PC-3 (cell line): ENCODE data around the gene NR1D1. TPM values are rescaled to one million over a fixed set of nuclear protein-coding genes. Genes with fewer than 3 reads are reported as not detected.

Experiments
- ATAC-seq: fragments of 200-7000 bp; cut with Tn5 transposase; 2 replicates; pipeline ENCODE4 v1.9.1; 2020; ENCODE audit warnings: mild to moderate bottlenecking, moderate library complexity
- BruUV-seq: library from RNA; stranded (reverse); fragments of 400-500 nt; replicated peaks from 2 replicates; lab custom pipeline; 2021; lab: Mats Ljungman, UMichigan
- CTCF ChIA-PET: fragments of 300-600 bp; sonication (Branson Sonifier 250); formaldehyde crosslinking; loops from one replicate; lab custom pipeline; 2022; ENCODE audit warnings: antibody characterized with exemption; lab: Charles Lee
- POLR2A ChIA-PET: fragments of 300-600 bp; sonication (Branson Sonifier 250); formaldehyde crosslinking; loops from one replicate; lab custom pipeline; 2022; ENCODE audit warnings: antibody characterized with exemption; ENCODE audit not compliant: unreplicated experiment; lab: Charles Lee
- DNase-seq: peaks from one replicate; pipeline ENCODE4 v3.0.0-alpha.2; 2015
- H2AFZ ChIP-seq: fragments of 300-600 bp; sonication (generic); 2 replicates; pipeline ENCODE4 v1.6.0; 2016; ENCODE audit warnings: antibody characterized with exemption, low read length
- H3F3A ChIP-seq: fragments of 300-600 bp; sonication (generic); one replicate; pipeline ENCODE4 v1.6.0; 2017; ENCODE audit warnings: antibody characterized with exemption, low read length, control low read depth, mild to moderate bottlenecking; ENCODE audit not compliant: unreplicated experiment
- H3K27ac ChIP-seq: fragments of 300-600 bp; sonication (generic); 2 replicates; pipeline ENCODE4 v1.5.1; 2016; ENCODE audit warnings: mild to moderate bottlenecking, low read length
- H3K27me3 ChIP-seq: fragments of 300-600 bp; sonication (generic); 2 replicates; pipeline ENCODE4 v1.6.1; 2016; ENCODE audit warnings: low read length, mixed read lengths
- H3K36me3 ChIP-seq: fragments of 300-600 bp; sonication (generic); 2 replicates; pipeline ENCODE4 v1.6.1; 2016; ENCODE audit warnings: low read depth, mixed run types, low read length, mixed read lengths
- H3K4me1 ChIP-seq: fragments of 300-600 bp; sonication (generic); 2 replicates; pipeline ENCODE4 v1.5.1; 2016; ENCODE audit warnings: low read length; ENCODE audit not compliant: insufficient read depth
- H3K4me2 ChIP-seq: fragments of 300-600 bp; sonication (generic); 2 replicates; pipeline ENCODE4 v1.6.0; 2016; ENCODE audit warnings: low read length
- H3K4me3 ChIP-seq: fragments of 300-600 bp; sonication (generic); 2 replicates; pipeline ENCODE4 v1.5.1; 2016; ENCODE audit warnings: mild to moderate bottlenecking, low read length, mixed read lengths
- H3K79me2 ChIP-seq: fragments of 300-600 bp; sonication (generic); 2 replicates; pipeline ENCODE4 v1.6.1; 2017; ENCODE audit warnings: low read length, mixed read lengths
- H3K9ac ChIP-seq: fragments of 300-600 bp; sonication (generic); 2 replicates; pipeline ENCODE4 v1.6.0; 2016; ENCODE audit warnings: mild to moderate bottlenecking, low read length
- H3K9me2 ChIP-seq: fragments of 300-600 bp; sonication (generic); replicated peaks from 2 replicates; pipeline ENCODE4 v1.6.1; 2016; ENCODE audit warnings: mixed run types, low read length, mixed read lengths
- H3K9me3 ChIP-seq: fragments of 300-600 bp; sonication (generic); 2 replicates; pipeline ENCODE4 v1.6.1; 2016; ENCODE audit warnings: low read length, mixed read lengths
- H4K20me1 ChIP-seq: fragments of 300-600 bp; sonication (generic); 2 replicates; pipeline ENCODE4 v1.6.1; 2016; ENCODE audit warnings: low read length, mixed read lengths
- EZH2 ChIP-seq: fragments of 300-600 bp; sonication (generic); IDR thresholded peaks from one replicate; pipeline ENCODE4 v1.6.1; 2017; ENCODE audit warnings: antibody characterized with exemption, mild to moderate bottlenecking, low read length; ENCODE audit not compliant: unreplicated experiment
- EZH2phosphoT487 ChIP-seq: fragments of 300-600 bp; sonication (generic); IDR thresholded peaks from 2 replicates; pipeline ENCODE4 v1.6.1; 2018; ENCODE audit warnings: mild to moderate bottlenecking, antibody characterized with exemption, low read length, borderline replicate concordance
- intact Hi-C: fragments of 100-400 bp; cut with micrococcal nuclease; formaldehyde crosslinking; loops from 2 replicates; pipeline ENCODE4 v1.9.0; 2023
- total RNA-seq: library from RNA; depleted of rRNA; stranded (reverse); fragments of >200 nt; gene quantifications from 2 replicates; pipeline ENCODE4 v1.2.3, GENCODE V29; 2014
- TF ChIP-seq, protein P1 (sequence below): fragments of 300-600 bp; sonication (generic); conservative IDR thresholded peaks from 2 replicates; pipeline ENCODE4 v1.5.1; 2017; ENCODE audit warnings: antibody characterized with exemption, low read depth, mild to moderate bottlenecking, low read length

NR1D1 gene
- total RNA-seq, 1 experiment from 2014 or later, result 7.1 TPM

DNA sequence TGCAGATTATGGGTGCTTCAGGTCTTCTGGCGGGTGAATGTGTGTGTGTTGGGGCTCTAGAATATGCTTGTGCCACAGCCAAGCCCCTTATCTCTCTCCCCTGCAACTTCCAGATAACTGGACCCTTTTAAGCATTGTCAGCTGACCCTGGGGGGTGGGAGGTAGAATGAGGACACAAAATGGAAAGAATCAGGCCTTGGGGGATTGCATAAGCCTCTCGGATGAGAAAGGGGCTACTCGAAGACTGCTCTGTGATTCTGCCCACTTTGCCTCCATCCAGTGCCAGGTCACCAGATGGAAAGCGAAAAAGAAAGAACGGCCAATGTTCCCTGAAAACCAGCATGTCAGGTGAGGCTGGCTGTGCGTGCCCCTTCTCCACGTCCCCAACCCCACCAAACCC is 23.8 kb downstream of the NR1D1 start:
- Histone ChIP-seq H3K9me2 (no peaks in the 10 kb centered on the region), H2AFZ (no peak overlapping the region), H3K4me2 (no peak overlapping the region), H3K4me3 (no peak overlapping the region), H3K36me3 (no peaks in the 10 kb centered on the region), H3K9me3 (no peaks in the 10 kb centered on the region), H3K9ac (no peak overlapping the region), H3K27ac (no peak overlapping the region), H3K79me2 (no peaks in the 10 kb centered on the region), H3K4me1 (peaks cover 7% of the 10 kb centered on the region), H3F3A (no peaks in the 10 kb centered on the region), H3K27me3 (no peaks in the 10 kb centered on the region), H4K20me1 (no peaks in the 10 kb centered on the region)
- no TSS peak for BruUV-seq
- ATAC-seq, result no peak
- CTCF ChIA-PET, result no interaction called here
- intact Hi-C loops, result no loop called here
- DNase-seq, result no peak
- POLR2A ChIA-PET, result no interaction called here
- TF ChIP-seq EZH2phosphoT487 (no peak), EZH2 (no peak)
- TF ChIP-seq, protein P1, sequence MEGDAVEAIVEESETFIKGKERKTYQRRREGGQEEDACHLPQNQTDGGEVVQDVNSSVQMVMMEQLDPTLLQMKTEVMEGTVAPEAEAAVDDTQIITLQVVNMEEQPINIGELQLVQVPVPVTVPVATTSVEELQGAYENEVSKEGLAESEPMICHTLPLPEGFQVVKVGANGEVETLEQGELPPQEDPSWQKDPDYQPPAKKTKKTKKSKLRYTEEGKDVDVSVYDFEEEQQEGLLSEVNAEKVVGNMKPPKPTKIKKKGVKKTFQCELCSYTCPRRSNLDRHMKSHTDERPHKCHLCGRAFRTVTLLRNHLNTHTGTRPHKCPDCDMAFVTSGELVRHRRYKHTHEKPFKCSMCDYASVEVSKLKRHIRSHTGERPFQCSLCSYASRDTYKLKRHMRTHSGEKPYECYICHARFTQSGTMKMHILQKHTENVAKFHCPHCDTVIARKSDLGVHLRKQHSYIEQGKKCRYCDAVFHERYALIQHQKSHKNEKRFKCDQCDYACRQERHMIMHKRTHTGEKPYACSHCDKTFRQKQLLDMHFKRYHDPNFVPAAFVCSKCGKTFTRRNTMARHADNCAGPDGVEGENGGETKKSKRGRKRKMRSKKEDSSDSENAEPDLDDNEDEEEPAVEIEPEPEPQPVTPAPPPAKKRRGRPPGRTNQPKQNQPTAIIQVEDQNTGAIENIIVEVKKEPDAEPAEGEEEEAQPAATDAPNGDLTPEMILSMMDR, result no peak

DNA sequence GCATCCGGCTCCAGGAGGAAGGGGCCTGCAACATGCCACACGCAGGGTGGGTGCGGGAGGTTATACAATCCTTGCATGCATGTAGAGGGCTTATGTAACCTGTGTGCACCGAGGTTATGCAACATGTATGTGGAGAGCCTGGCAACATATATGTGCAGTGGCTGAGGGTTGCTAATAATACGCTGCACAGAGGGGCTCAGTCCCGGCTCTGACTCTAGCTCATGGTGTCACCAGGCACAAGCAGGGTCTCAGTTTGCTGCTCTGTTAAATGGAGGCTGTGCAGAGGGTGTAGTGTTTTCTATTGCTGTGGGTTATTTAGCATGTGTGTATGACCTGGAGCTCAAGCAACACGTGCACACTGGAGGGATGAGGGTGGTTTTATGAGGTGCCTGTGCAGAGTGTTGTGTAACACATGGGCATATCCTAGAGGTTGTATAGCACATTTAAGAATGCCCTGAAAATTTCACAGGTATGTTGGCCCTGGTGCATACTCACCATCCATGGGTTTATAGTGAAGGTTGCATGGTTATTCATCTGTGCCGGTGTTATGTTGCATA is 24.4 kb downstream of the NR1D1 start:
- Histone ChIP-seq H4K20me1 (no peaks in the 10 kb centered on the region), H3K4me3 (no peak overlapping the region), H3K4me1 (peaks cover 9% of the 10 kb centered on the region), H3F3A (no peaks in the 10 kb centered on the region), H3K9ac (no peak overlapping the region), H2AFZ (no peak overlapping the region), H3K27ac (no peak overlapping the region), H3K9me2 (no peaks in the 10 kb centered on the region), H3K36me3 (no peaks in the 10 kb centered on the region), H3K4me2 (no peak overlapping the region), H3K79me2 (no peaks in the 10 kb centered on the region), H3K9me3 (no peaks in the 10 kb centered on the region), H3K27me3 (no peaks in the 10 kb centered on the region)
- ATAC-seq, result no peak
- POLR2A ChIA-PET, result no interaction called here
- DNase-seq, result no peak
- CTCF ChIA-PET, result interaction anchor here (1.3 kb wide), 3 partner anchors 23 to 92 kb away, joined by 3 to 6 read pairs (median 3); no protein-coding TSS in a partner anchor
- intact Hi-C loops, result no loop called here
- TF ChIP-seq, protein P1, result no peak
- TF ChIP-seq EZH2phosphoT487 (no peak), EZH2 (no peak)
- no TSS peak for BruUV-seq

DNA sequence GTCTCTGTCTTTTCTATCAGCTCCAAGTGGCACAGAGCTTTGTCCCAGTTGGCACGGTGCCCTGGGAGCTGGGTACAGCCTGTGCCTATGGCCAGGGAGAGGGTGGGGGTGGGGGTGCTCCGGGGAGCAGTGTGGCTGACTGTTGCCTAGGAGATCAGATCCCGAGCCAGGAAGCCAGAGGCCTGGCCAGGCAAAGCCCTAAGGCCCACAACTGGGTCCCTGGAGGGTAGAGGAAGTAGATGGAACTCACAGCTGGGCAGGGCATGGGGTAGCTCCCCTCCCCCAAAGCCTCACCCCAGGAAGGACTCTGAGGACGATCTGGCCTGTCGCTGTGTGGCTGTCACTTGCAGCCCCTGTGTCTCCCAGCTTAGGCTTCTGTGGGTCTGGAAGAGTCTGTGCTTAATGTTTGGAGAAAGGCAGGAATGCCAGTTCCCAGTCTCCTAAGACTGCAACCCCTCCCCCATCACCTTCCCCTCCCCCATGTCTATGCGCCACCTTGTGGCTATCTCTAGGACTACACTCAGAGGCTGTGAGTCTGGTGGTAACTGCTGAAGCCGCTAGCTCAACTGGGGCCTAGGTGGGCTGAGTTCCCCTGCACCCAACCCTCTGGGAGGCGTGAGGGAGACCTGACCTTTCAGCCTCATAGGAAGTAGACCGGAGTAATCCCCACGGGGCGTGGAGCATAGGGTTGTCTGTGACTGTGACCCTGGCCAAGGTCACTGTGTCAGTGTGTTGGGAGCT is 25.0 kb downstream of the NR1D1 start:
- Histone ChIP-seq H4K20me1 (no peaks in the 10 kb centered on the region), H3K9ac (no peak overlapping the region), H3K4me3 (no peak overlapping the region), H3K36me3 (no peaks in the 10 kb centered on the region), H3K4me2 (no peak overlapping the region), H3K27me3 (no peaks in the 10 kb centered on the region), H3K79me2 (no peaks in the 10 kb centered on the region), H3F3A (no peaks in the 10 kb centered on the region), H3K9me2 (no peaks in the 10 kb centered on the region), H3K4me1 (peaks cover 9% of the 10 kb centered on the region), H2AFZ (no peak overlapping the region), H3K27ac (no peak overlapping the region), H3K9me3 (no peaks in the 10 kb centered on the region)
- ChIA-PET POLR2A (interaction anchor here (0.6 kb wide), 1 partner anchor 21 kb away, joined by 5 read pairs; the partner anchor contains the start of gene MED24), CTCF (interaction anchor here (0.9 to 1.3 kb wide), 4 partner anchors 12 to 93 kb away, joined by 3 to 6 read pairs (median 3); partner anchors contain the start of gene THRA)
- peak; percentile 65 for ATAC-seq
- TF ChIP-seq, protein P1, result peak; percentile 81
- TF ChIP-seq EZH2phosphoT487, result no peak
- no TSS peak for BruUV-seq
- intact Hi-C loops, result no loop called here
- DNase-seq, result peak; percentile 63
